HepG2 (cell line): ENCODE measurements around the gene PTPA. TPM values are rescaled to one million over a fixed set of nuclear protein-coding genes. Genes with fewer than 3 reads are reported as not detected.

Experiments
- ATAC-seq: fragments of 200-7000 bp; cut with Tn5 transposase; 3 replicates; pipeline ENCODE4 v1.9.1; 2020; ENCODE audit warnings: mild to moderate bottlenecking, moderate library complexity
- BruUV-seq: library from RNA; stranded (reverse); fragments of 400-500 nt; replicated peaks from 2 replicates; lab custom pipeline; 2021; lab: Mats Ljungman, UMichigan
- CTCF ChIA-PET: fragments of 300-600 bp; formaldehyde crosslinking; extraction: SDS; loops from one replicate; lab custom pipeline; 2021; ENCODE audit warnings: low total read pairs, inconsistent platforms, low intra/inter-chr PET ratio; lab: Yijun Ruan, JAX
- POLR2A ChIA-PET: fragments of 350-600 bp; sonication (Branson Sonifier 250); formaldehyde crosslinking; loops from one replicate; lab custom pipeline; 2020; ENCODE audit warnings: antibody characterized with exemption, inconsistent platforms; lab: Yijun Ruan, JAX
- DNase-seq: peaks from one replicate; pipeline ENCODE4 v3.0.0-alpha.2; 2015; ENCODE audit warnings: low spot score
- FAIRE-seq: peaks from 3 replicates; lab custom pipeline; 2011; peaks lifted over from hg19 to GRCh38; lab: Jason Lieb, UNC
- H2AFZ ChIP-seq: one replicate; pipeline ENCODE4 v1.6.1; 2011; ENCODE audit warnings: low read length, inconsistent platforms
- H3K27ac ChIP-seq: fragments of 300-600 bp; 3 replicates; pipeline ENCODE4 v1.8.0; 2011; ENCODE audit warnings: mixed run types, mild to moderate bottlenecking, mixed read lengths, low read length, inconsistent platforms; ENCODE audit not compliant: insufficient read depth; ENCODE audit errors: extremely low read length
- H3K27me3 ChIP-seq, 2 experiments: fragments of 200-600 bp in 1 of 2; 2 replicates in 1 of 2; 3 replicates in 1 of 2; pipeline versions ENCODE4 v1.6.0 to v1.8.0; 2011; ENCODE audit warnings: low read length in 2 of 2, mild to moderate bottlenecking in 2 of 2, moderate library complexity in 2 of 2, inconsistent platforms in 1 of 2; ENCODE audit not compliant: insufficient read depth in 2 of 2, control insufficient read depth in 1 of 2
- H3K36me3 ChIP-seq, 2 experiments: fragments of 200-600 bp in 1 of 2; replicated peaks in 1 of 2; 2 replicates in 1 of 2; 3 replicates in 1 of 2; pipeline versions ENCODE4 v1.5.1 to v1.8.0; 2011; ENCODE audit warnings: low read length in 2 of 2, inconsistent platforms in 1 of 2; ENCODE audit not compliant: insufficient read depth in 2 of 2, control insufficient read depth in 1 of 2
- H3K4me1 ChIP-seq: 2 replicates; pipeline ENCODE4 v1.5.1; 2012; ENCODE audit warnings: low read length, inconsistent platforms; ENCODE audit not compliant: insufficient read depth
- H3K4me2 ChIP-seq: 2 replicates; pipeline ENCODE4 v1.6.0; 2011; ENCODE audit warnings: low read depth, low read length, inconsistent platforms
- H3K4me3 ChIP-seq, 3 experiments: fragments of 200-600 bp in 1 of 3; sonication (generic), shearing (Covaris generic) in 1 of 3; replicated peaks in 1 of 3; 2 replicates each; pipeline ENCODE4 v1.5.1; 2011 to 2016; ENCODE audit warnings: low read length in 3 of 3, inconsistent platforms in 2 of 3, low read depth in 2 of 3, mild to moderate bottlenecking in 2 of 3, control low read depth in 1 of 3, mixed read lengths in 1 of 3; ENCODE audit not compliant: insufficient read depth in 1 of 3
- H3K79me2 ChIP-seq: one replicate; pipeline ENCODE4 v1.6.1; 2011; ENCODE audit warnings: low read length, inconsistent platforms; ENCODE audit not compliant: insufficient read depth
- H3K9ac ChIP-seq: 2 replicates; pipeline ENCODE4 v1.6.0; 2011; ENCODE audit warnings: mild to moderate bottlenecking, low read depth, low read length, inconsistent platforms; ENCODE audit not compliant: insufficient read depth
- H3K9me3 ChIP-seq: 2 replicates; pipeline ENCODE4 v1.5.1; 2012; ENCODE audit warnings: mild to moderate bottlenecking, low read length
- H4K20me1 ChIP-seq: 2 replicates; pipeline ENCODE4 v1.6.0; 2011; ENCODE audit warnings: inconsistent platforms, mild to moderate bottlenecking, low read length, moderate library complexity; ENCODE audit not compliant: insufficient read depth
- ATF3 ChIP-seq: sonication (generic); formaldehyde crosslinking; IDR thresholded peaks from 2 replicates; pipeline ENCODE4 v1.4.0; 2020; ENCODE audit warnings: missing genetic modification reagents
- BRCA1 ChIP-seq: sonication (generic); formaldehyde crosslinking; IDR thresholded peaks from 2 replicates; pipeline ENCODE4 v1.4.0; 2020; ENCODE audit warnings: missing genetic modification reagents
- FLYWCH1 ChIP-seq: sonication (generic); formaldehyde crosslinking; IDR thresholded peaks from 2 replicates; pipeline ENCODE4 v1.8.1; 2023; ENCODE audit warnings: mild to moderate bottlenecking, missing genetic modification reagents
- GLI4 ChIP-seq: sonication (generic); formaldehyde crosslinking; IDR thresholded peaks from 2 replicates; pipeline ENCODE4 v1.5.1; 2020; ENCODE audit warnings: missing genetic modification reagents, mild to moderate bottlenecking, moderate library complexity, borderline replicate concordance
- IRX3 ChIP-seq: sonication (generic); formaldehyde crosslinking; IDR thresholded peaks from 2 replicates; pipeline ENCODE4 v1.8.1; 2023; ENCODE audit warnings: mild to moderate bottlenecking, low read depth, missing genetic modification reagents, borderline replicate concordance
- KIAA2018 ChIP-seq: sonication (generic); formaldehyde crosslinking; IDR thresholded peaks from 2 replicates; pipeline ENCODE4 v1.5.0; 2020; ENCODE audit warnings: mild to moderate bottlenecking, missing genetic modification reagents, borderline replicate concordance
- PLSCR1 ChIP-seq: sonication (generic); formaldehyde crosslinking; IDR thresholded peaks from 2 replicates; pipeline ENCODE4 v1.5.0; 2020; ENCODE audit warnings: missing genetic modification reagents, mild to moderate bottlenecking, borderline replicate concordance
- SUZ12 ChIP-seq: fragments of 150-350 bp; IDR thresholded peaks from 2 replicates; pipeline ENCODE4 v1.6.1; 2014; ENCODE audit warnings: low read depth, low read length
- ZBTB25 ChIP-seq: IDR thresholded peaks from 2 replicates; pipeline ENCODE4 v1.6.1; 2018; ENCODE audit warnings: missing genetic modification reagents
- ZBTB43 ChIP-seq: sonication (generic); formaldehyde crosslinking; conservative IDR thresholded peaks from 2 replicates; pipeline ENCODE4 v1.4.0; 2020; ENCODE audit warnings: missing genetic modification reagents
- ZFP62 ChIP-seq: sonication (generic); formaldehyde crosslinking; IDR thresholded peaks from 2 replicates; pipeline ENCODE4 v1.4.0; 2020; ENCODE audit warnings: missing genetic modification reagents
- ZNF619 ChIP-seq: sonication (generic); formaldehyde crosslinking; IDR thresholded peaks from 2 replicates; pipeline ENCODE4 v1.4.0; 2020; ENCODE audit warnings: mild to moderate bottlenecking, missing genetic modification reagents
- ZZZ3 ChIP-seq: sonication (generic); formaldehyde crosslinking; IDR thresholded peaks from 2 replicates; pipeline ENCODE4 v1.4.0; 2020; ENCODE audit warnings: missing genetic modification reagents, mild to moderate bottlenecking, borderline replicate concordance
- whole genome bisulfite sequencing: methylation state at CpG from one replicate; pipeline ENCODE4 v1.1.6; 2017; ENCODE audit warnings: low lambda C conversion rate; 5-methylcytosine and 5-hydroxymethylcytosine counted together
- in situ Hi-C: cut with HindIII; loops from 2 replicates; pipeline ENCODE4 v1.10.0; 2017; ENCODE audit warnings: low pct_unique_long_range_greater_than_20kb; ENCODE audit not compliant: extremely low pct_ligation_motif_present
- intact Hi-C: fragments of 100-400 bp; cut with micrococcal nuclease; formaldehyde crosslinking; loops from one replicate; pipeline ENCODE4 v1.10.0; 2022; ENCODE audit not compliant: unreplicated experiment
- polyA plus RNA-seq, 8 experiments: library from polyadenylated mRNA; depleted of rRNA in 3 of 8; stranded (reverse) in 7 of 8; unstranded in 1 of 8; fragments of >200 nt; fragmentation: Illumina TruSeq in 4 of 8; extraction: Trizol in 4 of 8; gene quantifications; 2 replicates each; pipeline versions ENCODE4 v1.2.1 to v1.2.3, GENCODE V29; 2011 to 2016; ENCODE audit warnings: low read depth in 4 of 8, missing spikeins in 1 of 8, mixed read lengths in 1 of 8; ENCODE audit not compliant: insufficient read depth in 1 of 8
- total RNA-seq, 5 experiments: library from RNA; depleted of rRNA; stranded (reverse); fragments of >200 nt; fragmentation: Illumina TruSeq; extraction: Trizol; gene quantifications; 2 replicates each; pipeline ENCODE4 v1.2.3, GENCODE V29; 2016; ENCODE audit warnings: low read depth in 1 of 5

PTPA gene
- total and polyA plus RNA-seq, 2 of the 13 experiments (the other 11 are each of a cell fraction or from before 2014, with no cell fraction given): 79.3 to 105 TPM

- H3K4me2 ChIP-seq: no peak overlapping the region
- CTCF ChIA-PET: no interaction called here
- no peak for TF ChIP-seq BRCA1
- no peak for TF ChIP-seq ZZZ3 (CRISPR knock-in tag)
- TF ChIP-seq ZBTB43 (CRISPR knock-in tag): no peak
- no peak for TF ChIP-seq SUZ12
- no peak for TF ChIP-seq ZNF619 (CRISPR knock-in tag)
- TF ChIP-seq ZBTB25 (CRISPR knock-in tag): no peak
- no peak for TF ChIP-seq GLI4
- TF ChIP-seq ATF3: no peak
- TF ChIP-seq ZFP62 (CRISPR knock-in tag): no peak
- TF ChIP-seq FLYWCH1 (CRISPR knock-in tag): no peak
- no peak for TF ChIP-seq IRX3 (CRISPR knock-in tag)
- no peak for TF ChIP-seq PLSCR1 (CRISPR knock-in tag)
- TF ChIP-seq KIAA2018 (CRISPR knock-in tag): no peak
Measured at GRCh38 chr9:129104051-129104450, 7.2 kb upstream of the PTPA start.

More at GRCh38 chr9:129104051-129104450, 7.2 kb upstream of the PTPA start:
- intact Hi-C loops: no loop called here
- Histone ChIP-seq H3K9me3 (no peaks in the 10 kb centered on the region), H3K27ac (no peak overlapping the region), H3K27me3 (no peaks in the 10 kb centered on the region), H3K36me3 (peaks cover 0 to 4% of the 10 kb centered on the region in 2 experiments; a peak in 1 of 5 replicates), H3K4me3 (no peak overlapping the region), H3K4me1 (peaks cover 14% of the 10 kb centered on the region), H2AFZ (no peak overlapping the region), H3K9ac (no peak overlapping the region), H3K79me2 (peaks cover 1% of the 10 kb centered on the region), H4K20me1 (0 out of 2 replicates have a peak, but pooled peaks cover 3% of the 10 kb centered on the region)
- in situ Hi-C loops: no loop called here
- no peak for ATAC-seq
- BruUV-seq: no TSS peak
- POLR2A ChIA-PET: interaction anchor here (1.4 to 1.5 kb wide), 2 partner anchors 9 to 23 kb away, joined by 4 to 6 read pairs; partner anchors contain the start of gene DOLPP1
- DNase-seq: no peak
- 80% methylated on average over 9 of the region's 11 CpGs for WGBS
- no peak for FAIRE-seq
